Parathyroid adenoma (tissue), 2 donors: ENCODE data around the gene POLR3H.
A peak's percentile ranks its signal among the peaks of the same experiment; 100 is the strongest.

Source experiments
- H2AFZ ChIP-seq: fragments of 300-600 bp; sonication (generic); one replicate; pipeline ENCODE4 v1.7.0; 2017; ENCODE audit warnings: antibody characterized with exemption, mild to moderate bottlenecking
- H3K27ac ChIP-seq: fragments of 300-600 bp; sonication (generic); one replicate; pipeline ENCODE4 v1.7.0; 2017
- H3K27me3 ChIP-seq: fragments of 300-600 bp; sonication (generic); one replicate; pipeline ENCODE4 v1.7.0; 2017; ENCODE audit warnings: low read length; ENCODE audit not compliant: control insufficient read depth, insufficient read depth
- H3K36me3 ChIP-seq: fragments of 300-600 bp; sonication (generic); one replicate; pipeline ENCODE4 v1.7.0; 2017; ENCODE audit warnings: low read length; ENCODE audit not compliant: control insufficient read depth, insufficient read depth
- H3K4me1 ChIP-seq: fragments of 300-600 bp; sonication (generic); one replicate; pipeline ENCODE4 v1.7.0; 2017; ENCODE audit warnings: control low read depth
- H3K4me2 ChIP-seq: fragments of 300-600 bp; sonication (generic); one replicate; pipeline ENCODE4 v1.7.0; 2017; ENCODE audit warnings: low read length
- H3K4me3 ChIP-seq: fragments of 300-600 bp; sonication (generic); one replicate; pipeline ENCODE4 v1.7.0; 2017; ENCODE audit warnings: low read depth, low read length
- H3K79me2 ChIP-seq: fragments of 300-600 bp; sonication (generic); one replicate; pipeline ENCODE4 v1.7.0; 2017; ENCODE audit warnings: control low read depth
- H3K9ac ChIP-seq: fragments of 300-600 bp; sonication (generic); one replicate; pipeline ENCODE4 v1.7.0; 2017; ENCODE audit warnings: mild to moderate bottlenecking
- H3K9me3 ChIP-seq: fragments of 300-600 bp; sonication (generic); one replicate; pipeline ENCODE4 v1.7.0; 2017; ENCODE audit warnings: low read length; ENCODE audit not compliant: control insufficient read depth
- TF ChIP-seq, protein P1 (sequence below): fragments of 300-600 bp; sonication (generic); IDR thresholded peaks from one replicate; pipeline ENCODE4 v1.7.0; 2017; ENCODE audit warnings: antibody characterized with exemption, mild to moderate bottlenecking
- donor health status: primary hyperparathyroidism.

POLR3H gene

DNA sequence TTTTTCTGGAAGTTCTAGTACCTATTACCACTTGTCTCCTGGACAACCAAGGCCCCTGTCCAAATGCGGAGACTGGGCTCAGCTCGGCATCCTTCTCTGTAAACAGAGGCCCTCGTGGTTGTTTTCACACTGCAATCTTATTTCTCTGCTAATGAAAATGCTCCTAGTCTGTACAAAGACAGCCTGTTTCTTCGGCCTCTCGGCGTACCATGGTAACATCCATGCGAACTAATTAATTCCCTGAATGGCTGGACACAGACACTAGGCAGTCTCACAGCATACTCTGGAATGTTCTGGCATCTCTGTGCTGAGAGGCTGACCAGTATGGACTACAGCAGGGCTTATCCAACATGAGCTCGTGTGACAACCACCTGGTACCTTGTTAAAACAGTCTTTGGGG lies 5.7 kb downstream of the POLR3H start:
- Histone ChIP-seq H3K4me1 (no peaks in the 10 kb centered on the region), H3K9ac (no peak overlapping the region), H3K9me3 (no peaks in the 10 kb centered on the region), H3K27me3 (no peaks in the 10 kb centered on the region), H3K79me2 (no peaks in the 10 kb centered on the region), H3K4me2 (no peak overlapping the region), H2AFZ (no peak overlapping the region), H3K36me3 (no peaks in the 10 kb centered on the region), H3K4me3 (no peak overlapping the region), H3K27ac (no peak overlapping the region)
- TF ChIP-seq, protein P1, sequence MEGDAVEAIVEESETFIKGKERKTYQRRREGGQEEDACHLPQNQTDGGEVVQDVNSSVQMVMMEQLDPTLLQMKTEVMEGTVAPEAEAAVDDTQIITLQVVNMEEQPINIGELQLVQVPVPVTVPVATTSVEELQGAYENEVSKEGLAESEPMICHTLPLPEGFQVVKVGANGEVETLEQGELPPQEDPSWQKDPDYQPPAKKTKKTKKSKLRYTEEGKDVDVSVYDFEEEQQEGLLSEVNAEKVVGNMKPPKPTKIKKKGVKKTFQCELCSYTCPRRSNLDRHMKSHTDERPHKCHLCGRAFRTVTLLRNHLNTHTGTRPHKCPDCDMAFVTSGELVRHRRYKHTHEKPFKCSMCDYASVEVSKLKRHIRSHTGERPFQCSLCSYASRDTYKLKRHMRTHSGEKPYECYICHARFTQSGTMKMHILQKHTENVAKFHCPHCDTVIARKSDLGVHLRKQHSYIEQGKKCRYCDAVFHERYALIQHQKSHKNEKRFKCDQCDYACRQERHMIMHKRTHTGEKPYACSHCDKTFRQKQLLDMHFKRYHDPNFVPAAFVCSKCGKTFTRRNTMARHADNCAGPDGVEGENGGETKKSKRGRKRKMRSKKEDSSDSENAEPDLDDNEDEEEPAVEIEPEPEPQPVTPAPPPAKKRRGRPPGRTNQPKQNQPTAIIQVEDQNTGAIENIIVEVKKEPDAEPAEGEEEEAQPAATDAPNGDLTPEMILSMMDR = no peak

DNA sequence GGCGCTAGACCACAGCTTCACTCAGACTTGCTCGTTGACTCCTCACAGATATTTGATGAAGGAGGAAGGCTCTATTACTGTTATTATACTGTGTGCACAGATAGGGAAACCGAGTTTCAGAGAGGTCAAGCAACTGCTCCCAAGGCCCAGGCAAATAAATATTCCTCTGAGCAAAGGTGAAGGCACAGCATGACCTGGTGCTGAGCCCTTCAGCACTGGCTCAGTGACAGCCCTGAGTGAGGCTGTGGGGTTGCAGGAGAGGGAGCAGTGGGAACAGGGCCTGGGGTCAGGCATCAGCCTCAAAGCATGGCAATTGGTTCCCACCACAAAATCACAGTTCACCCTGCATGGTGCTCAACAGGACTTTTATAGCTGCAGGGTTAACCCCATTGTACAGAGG lies 7.1 kb downstream of the POLR3H start:
- Histone ChIP-seq H3K27me3 (no peaks in the 10 kb centered on the region), H3K79me2 (no peaks in the 10 kb centered on the region), H3K4me2 (no peak overlapping the region), H2AFZ (no peak overlapping the region), H3K4me1 (no peaks in the 10 kb centered on the region), H3K27ac (no peak overlapping the region), H3K9ac (no peak overlapping the region), H3K9me3 (no peaks in the 10 kb centered on the region), H3K4me3 (no peak overlapping the region), H3K36me3 (no peaks in the 10 kb centered on the region)
- TF ChIP-seq, protein P1 = no peak

DNA sequence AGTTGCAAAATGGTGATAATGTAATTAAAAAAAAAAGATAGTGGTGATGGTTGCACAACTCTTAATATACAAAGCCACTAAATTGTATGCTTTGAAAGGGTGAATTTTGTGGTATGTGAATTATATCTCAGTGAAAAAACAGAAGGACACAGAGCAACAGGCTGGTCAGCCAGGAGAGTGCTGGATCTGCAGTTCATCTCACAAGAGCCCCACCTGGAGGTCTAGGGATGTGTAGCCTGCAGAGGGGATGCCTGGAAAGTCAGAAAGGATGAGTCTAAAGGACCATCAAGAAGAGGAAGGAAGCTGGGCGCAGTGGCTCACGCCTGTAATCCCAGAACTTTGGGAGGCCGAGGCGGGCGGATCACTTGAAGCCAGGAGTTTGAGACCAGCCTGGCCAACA lies 9.0 kb downstream of the POLR3H start:
- TF ChIP-seq, protein P1 = no peak
- no peaks in the 10 kb centered on the region for H3K9me3 ChIP-seq
- no peaks in the 10 kb centered on the region for H3K79me2 ChIP-seq
- H3K9ac ChIP-seq = no peak overlapping the region
- no peak overlapping the region for H3K4me3 ChIP-seq
- no peaks in the 10 kb centered on the region for H3K27me3 ChIP-seq
- H3K4me1 ChIP-seq = peaks cover 4% of the 10 kb centered on the region
- H2AFZ ChIP-seq = no peak overlapping the region
- H3K4me2 ChIP-seq = no peak overlapping the region
- H3K36me3 ChIP-seq = no peaks in the 10 kb centered on the region
- no peak overlapping the region for H3K27ac ChIP-seq

DNA sequence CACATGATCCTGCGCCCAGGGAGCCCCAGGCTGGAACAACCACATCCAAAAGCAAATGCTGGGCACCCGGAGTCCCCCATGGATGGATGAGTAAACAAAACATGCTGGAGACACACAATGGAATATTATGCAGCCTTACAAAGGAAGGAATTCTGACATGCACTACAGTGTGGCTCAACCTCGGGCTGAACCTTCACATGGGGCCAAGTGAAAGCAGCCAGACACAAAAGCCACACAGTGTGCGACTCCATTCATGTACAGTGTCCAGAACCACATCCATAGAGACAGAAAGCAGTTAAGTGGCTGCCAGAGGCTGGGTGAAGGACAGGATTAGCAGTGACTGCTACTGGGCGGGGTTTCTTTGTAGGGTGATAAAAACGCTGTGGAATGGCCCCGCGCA lies 10.1 kb downstream of the POLR3H start:
- TF ChIP-seq, protein P1 = no peak
- Histone ChIP-seq H3K36me3 (no peaks in the 10 kb centered on the region), H3K4me2 (no peak overlapping the region), H3K79me2 (no peaks in the 10 kb centered on the region), H3K9ac (no peak overlapping the region), H2AFZ (no peak overlapping the region), H3K27me3 (no peaks in the 10 kb centered on the region), H3K9me3 (no peaks in the 10 kb centered on the region), H3K4me3 (no peak overlapping the region), H3K27ac (no peak overlapping the region), H3K4me1 (peaks cover 4% of the 10 kb centered on the region)

DNA sequence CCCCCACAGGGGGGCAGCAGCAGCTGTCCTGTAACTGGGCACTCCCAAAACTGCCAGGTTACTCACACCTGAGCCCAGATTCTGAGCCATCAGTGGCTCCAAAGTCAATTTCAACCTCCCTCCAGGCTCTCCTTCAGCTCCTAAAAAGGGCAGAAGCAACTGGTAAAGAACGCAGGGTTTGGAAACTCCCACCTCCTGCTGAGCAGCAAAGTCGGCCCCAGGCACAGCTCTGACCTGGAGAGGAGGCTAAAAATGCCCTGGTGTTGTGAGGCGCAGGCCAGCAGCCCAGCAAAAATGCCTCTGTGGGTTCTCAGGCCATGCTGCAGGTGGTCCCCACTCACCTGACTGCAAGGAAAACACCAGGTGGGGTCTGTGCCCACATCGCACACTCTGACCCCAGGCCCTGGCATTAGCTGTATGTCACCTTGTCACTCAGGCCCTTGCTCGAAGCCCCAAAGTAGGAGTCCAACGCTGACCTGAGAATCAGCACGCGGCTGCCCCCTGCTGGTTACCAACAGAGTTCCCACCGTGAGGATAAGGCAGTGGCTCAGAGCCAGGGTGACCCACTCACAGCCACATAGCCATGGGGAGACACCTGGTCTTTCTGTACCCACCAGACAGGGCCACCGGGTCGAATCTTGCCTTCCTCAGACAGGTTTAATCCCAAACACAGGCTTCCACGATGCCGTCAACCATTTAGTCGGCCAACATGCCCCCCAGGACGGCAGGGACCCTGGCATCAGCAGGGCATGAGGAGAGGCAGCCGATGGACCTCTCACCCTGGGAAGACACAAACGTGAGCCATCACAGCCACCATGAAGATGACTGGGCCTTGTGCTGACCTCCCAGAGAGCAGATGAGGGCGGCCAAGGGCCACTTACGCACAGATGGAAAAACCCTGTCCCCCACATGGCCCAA lies 11.1 kb downstream of the POLR3H start:
- no peak overlapping the region for H2AFZ ChIP-seq
- no peaks in the 10 kb centered on the region for H3K79me2 ChIP-seq
- H3K9me3 ChIP-seq = no peaks in the 10 kb centered on the region
- H3K27ac ChIP-seq = no peak overlapping the region
- no peak overlapping the region for H3K9ac ChIP-seq
- TF ChIP-seq, protein P1 = peak; percentile 53
- H3K4me3 ChIP-seq = no peak overlapping the region
- peaks cover 4% of the 10 kb centered on the region for H3K4me1 ChIP-seq
- H3K27me3 ChIP-seq = no peaks in the 10 kb centered on the region
- no peaks in the 10 kb centered on the region for H3K36me3 ChIP-seq
- no peak overlapping the region for H3K4me2 ChIP-seq
